ENCODE data around the gene PCBP1.
"Not testable (repeated sequence)": the region's sequence is repeated elsewhere in the genome, so short reads cannot be mapped to it uniquely, and the experiment has no call there.

Gene PCBP1

GRCh38 chr2:70045405-70045804 lies 41.9 kb upstream of the PCBP1 start:
- no peak for DNase-seq (ENCODE audit: low read depth, low spot score)
- no peaks in the 10 kb centered on the region for H3K9me3 ChIP-seq (ENCODE audit: insufficient read depth, low read length)
- no peak overlapping the region for H3K4me3 ChIP-seq (ENCODE audit: insufficient read length, low read depth)
- H3K36me3 ChIP-seq (ENCODE audit: insufficient read depth, insufficient read length, low read length), result peaks cover 11% of the 10 kb centered on the region
- H3K9ac ChIP-seq (ENCODE audit: insufficient read length, low read depth), result no peak overlapping the region
- H3K27me3 ChIP-seq (ENCODE audit: insufficient read depth, insufficient read length), result no peaks in the 10 kb centered on the region
- TF ChIP-seq YY1 (IDR thresholded peaks at IDR 0.05; ENCODE audit: insufficient read depth, insufficient read length) (no peak), SUZ12 (IDR thresholded peaks at IDR 0.05; ENCODE audit: extremely low read depth, insufficient read depth, insufficient read length) (no peak), ZNF274 (IDR thresholded peaks at IDR 0.05; ENCODE audit: low read depth, low read length) (no peak)
- H3K4me1 ChIP-seq (ENCODE audit: insufficient read depth, insufficient read length), result no peaks in the 10 kb centered on the region

- H3K4me1 ChIP-seq (ENCODE audit: insufficient read depth, insufficient read length), result no peaks in the 10 kb centered on the region
- peaks cover 15% of the 10 kb centered on the region for H3K36me3 ChIP-seq (ENCODE audit: insufficient read depth, insufficient read length, low read length)
These were observed 41.3 kb upstream of the PCBP1 start for GRCh38 chr2:70045932-70046331.

GRCh38 chr2:70046534-70046933 lies 40.7 kb upstream of the PCBP1 start:
- Histone ChIP-seq H3K27me3 (ENCODE audit: insufficient read depth, insufficient read length) (no peaks in the 10 kb centered on the region), H3K9me3 (ENCODE audit: insufficient read depth, low read length) (no peaks in the 10 kb centered on the region), H3K4me1 (ENCODE audit: insufficient read depth, insufficient read length) (no peaks in the 10 kb centered on the region), H3K36me3 (ENCODE audit: insufficient read depth, insufficient read length, low read length) (peaks cover 17% of the 10 kb centered on the region), H3K4me3 (ENCODE audit: insufficient read length, low read depth) (no peak overlapping the region), H3K9ac (ENCODE audit: insufficient read length, low read depth) (no peak overlapping the region)
- no peak for TF ChIP-seq ZNF274 (IDR thresholded peaks at IDR 0.05; ENCODE audit: low read depth, low read length)
- no peak for DNase-seq (ENCODE audit: low read depth, low spot score)

More at GRCh38 chr2:70045932-70046331, 41.3 kb upstream of the PCBP1 start:
- TF ChIP-seq ZNF274 (IDR thresholded peaks at IDR 0.05; ENCODE audit: low read depth, low read length) (no peak), YY1 (IDR thresholded peaks at IDR 0.05; ENCODE audit: insufficient read depth, insufficient read length) (no peak), SUZ12 (IDR thresholded peaks at IDR 0.05; ENCODE audit: extremely low read depth, insufficient read depth, insufficient read length) (no peak)
- Histone ChIP-seq H3K9me3 (ENCODE audit: insufficient read depth, low read length) (no peaks in the 10 kb centered on the region), H3K27me3 (ENCODE audit: insufficient read depth, insufficient read length) (no peaks in the 10 kb centered on the region), H3K9ac (ENCODE audit: insufficient read length, low read depth) (no peak overlapping the region), H3K4me3 (ENCODE audit: insufficient read length, low read depth) (no peak overlapping the region)
- DNase-seq (ENCODE audit: low read depth, low spot score), result no peak

- DNase-seq (ENCODE audit: low read depth, low spot score), result no peak
- no peak overlapping the region for H3K9ac ChIP-seq (ENCODE audit: insufficient read length, low read depth)
These were observed 39.8 kb upstream of the PCBP1 start for GRCh38 chr2:70047451-70047850.

GRCh38 chr2:70049255-70049654 lies 38.0 kb upstream of the PCBP1 start:
- Histone ChIP-seq H3K4me1 (ENCODE audit: insufficient read depth, insufficient read length) (no peaks in the 10 kb centered on the region), H3K27me3 (ENCODE audit: insufficient read depth, insufficient read length) (no peaks in the 10 kb centered on the region), H3K9me3 (ENCODE audit: insufficient read depth, low read length) (no peaks in the 10 kb centered on the region), H3K4me3 (ENCODE audit: insufficient read length, low read depth) (no peak overlapping the region), H3K36me3 (ENCODE audit: insufficient read depth, insufficient read length, low read length) (peaks cover 23% of the 10 kb centered on the region), H3K9ac (ENCODE audit: insufficient read length, low read depth) (no peak overlapping the region)
- no peak for DNase-seq (ENCODE audit: low read depth, low spot score)
- no peak for TF ChIP-seq YY1 (IDR thresholded peaks at IDR 0.05; ENCODE audit: insufficient read depth, insufficient read length)
- no peak for TF ChIP-seq ZNF274 (IDR thresholded peaks at IDR 0.05; ENCODE audit: low read depth, low read length)
- no peak for TF ChIP-seq SUZ12 (IDR thresholded peaks at IDR 0.05; ENCODE audit: extremely low read depth, insufficient read depth, insufficient read length)

More at GRCh38 chr2:70047451-70047850, 39.8 kb upstream of the PCBP1 start:
- Histone ChIP-seq H3K36me3 (ENCODE audit: insufficient read depth, insufficient read length, low read length) (peaks cover 19% of the 10 kb centered on the region), H3K9me3 (ENCODE audit: insufficient read depth, low read length) (no peaks in the 10 kb centered on the region), H3K27me3 (ENCODE audit: insufficient read depth, insufficient read length) (no peaks in the 10 kb centered on the region), H3K4me1 (ENCODE audit: insufficient read depth, insufficient read length) (no peaks in the 10 kb centered on the region), H3K4me3 (ENCODE audit: insufficient read length, low read depth) (no peak overlapping the region)
- TF ChIP-seq SUZ12 (IDR thresholded peaks at IDR 0.05; ENCODE audit: extremely low read depth, insufficient read depth, insufficient read length), result no peak
- no peak for TF ChIP-seq YY1 (IDR thresholded peaks at IDR 0.05; ENCODE audit: insufficient read depth, insufficient read length)
- no peak for TF ChIP-seq ZNF274 (IDR thresholded peaks at IDR 0.05; ENCODE audit: low read depth, low read length)

- peaks cover 25% of the 10 kb centered on the region for H3K36me3 ChIP-seq (ENCODE audit: insufficient read depth, insufficient read length, low read length)
- H3K9ac ChIP-seq (ENCODE audit: insufficient read length, low read depth), result no peak overlapping the region
- TF ChIP-seq SUZ12 (IDR thresholded peaks at IDR 0.05; ENCODE audit: extremely low read depth, insufficient read depth, insufficient read length) (no peak), YY1 (IDR thresholded peaks at IDR 0.05; ENCODE audit: insufficient read depth, insufficient read length) (no peak), ZNF274 (IDR thresholded peaks at IDR 0.05; ENCODE audit: low read depth, low read length) (no peak)
- H3K9me3 ChIP-seq (ENCODE audit: insufficient read depth, low read length), result no peaks in the 10 kb centered on the region
- no peaks in the 10 kb centered on the region for H3K4me1 ChIP-seq (ENCODE audit: insufficient read depth, insufficient read length)
- DNase-seq (ENCODE audit: low read depth, low spot score), result no peak
- H3K27me3 ChIP-seq (ENCODE audit: insufficient read depth, insufficient read length), result no peaks in the 10 kb centered on the region
- no peak overlapping the region for H3K4me3 ChIP-seq (ENCODE audit: insufficient read length, low read depth)
These were observed 36.4 kb upstream of the PCBP1 start for GRCh38 chr2:70050631-70051425.

GRCh38 chr2:70055259-70055658 lies 32.0 kb upstream of the PCBP1 start:
- not testable (repeated sequence) for H3K4me1 ChIP-seq (ENCODE audit: insufficient read depth, insufficient read length); DNase-seq (ENCODE audit: low read depth, low spot score); H3K9me3 ChIP-seq (ENCODE audit: insufficient read depth, low read length); H3K27me3 ChIP-seq (ENCODE audit: insufficient read depth, insufficient read length); H3K4me3 ChIP-seq (ENCODE audit: insufficient read length, low read depth); H3K9ac ChIP-seq (ENCODE audit: insufficient read length, low read depth)
- H3K36me3 ChIP-seq (ENCODE audit: insufficient read depth, insufficient read length, low read length), result peaks cover 21% of the 10 kb centered on the region

Measured in NT2/D1 (cell line).